ENCODE results near the gene MZF1. TPM values are rescaled to one million over a fixed set of nuclear protein-coding genes. Genes with fewer than 3 reads are reported as not detected.

MZF1 gene
- total and polyA plus RNA-seq, 3 donors from 2014 or later = 23.9 to 56.1 (median 55.8) TPM

DNA sequence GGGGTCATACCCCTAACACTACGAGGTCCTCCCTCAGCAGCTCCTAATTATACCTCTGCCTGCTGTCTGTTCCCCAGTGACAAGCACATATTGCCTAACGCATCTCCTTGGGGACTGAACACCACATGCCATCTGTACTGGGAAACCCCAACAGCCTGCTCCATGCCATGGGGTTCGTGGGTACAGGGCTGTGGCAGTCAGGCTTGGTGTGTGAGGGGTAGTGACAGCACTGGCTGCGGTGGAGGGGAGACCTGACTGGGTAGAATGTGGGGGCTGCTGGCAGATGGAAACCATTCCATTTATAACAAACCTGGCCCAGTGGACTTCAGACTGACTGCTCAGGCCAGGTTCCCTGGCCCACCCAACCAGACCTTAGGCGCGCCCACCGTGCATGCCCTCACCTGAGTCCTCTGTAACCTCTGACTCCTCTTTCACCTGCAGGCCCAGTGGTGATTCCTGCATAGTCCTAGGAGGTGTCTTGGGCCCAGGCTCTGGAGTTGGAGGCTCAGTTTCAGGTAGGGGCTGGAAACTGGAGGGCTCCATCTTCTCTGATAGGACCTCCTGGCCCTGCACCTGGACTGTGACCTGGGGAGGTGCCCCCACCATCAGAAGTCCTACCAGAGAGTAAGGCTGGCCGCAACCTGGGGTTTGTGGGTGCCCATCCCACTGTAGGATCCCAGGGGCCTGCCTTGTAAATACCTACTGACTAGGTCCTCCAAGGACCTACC is 3.0 kb downstream of the MZF1 start:
- Histone ChIP-seq H3K4me3 (no peak overlapping the region), H3K9me3 (no peaks in the 10 kb centered on the region), H3K36me3 (ENCODE audit: low read depth, missing control alignments) (no peaks in the 10 kb centered on the region), H3K27ac (no peak overlapping the region), H3K4me1 (peaks cover 7% of the 10 kb centered on the region), H3K27me3 (no peaks in the 10 kb centered on the region)
- no peak for TF ChIP-seq POLR2A (IDR thresholded peaks at IDR 0.05)
- TF ChIP-seq, protein P1, sequence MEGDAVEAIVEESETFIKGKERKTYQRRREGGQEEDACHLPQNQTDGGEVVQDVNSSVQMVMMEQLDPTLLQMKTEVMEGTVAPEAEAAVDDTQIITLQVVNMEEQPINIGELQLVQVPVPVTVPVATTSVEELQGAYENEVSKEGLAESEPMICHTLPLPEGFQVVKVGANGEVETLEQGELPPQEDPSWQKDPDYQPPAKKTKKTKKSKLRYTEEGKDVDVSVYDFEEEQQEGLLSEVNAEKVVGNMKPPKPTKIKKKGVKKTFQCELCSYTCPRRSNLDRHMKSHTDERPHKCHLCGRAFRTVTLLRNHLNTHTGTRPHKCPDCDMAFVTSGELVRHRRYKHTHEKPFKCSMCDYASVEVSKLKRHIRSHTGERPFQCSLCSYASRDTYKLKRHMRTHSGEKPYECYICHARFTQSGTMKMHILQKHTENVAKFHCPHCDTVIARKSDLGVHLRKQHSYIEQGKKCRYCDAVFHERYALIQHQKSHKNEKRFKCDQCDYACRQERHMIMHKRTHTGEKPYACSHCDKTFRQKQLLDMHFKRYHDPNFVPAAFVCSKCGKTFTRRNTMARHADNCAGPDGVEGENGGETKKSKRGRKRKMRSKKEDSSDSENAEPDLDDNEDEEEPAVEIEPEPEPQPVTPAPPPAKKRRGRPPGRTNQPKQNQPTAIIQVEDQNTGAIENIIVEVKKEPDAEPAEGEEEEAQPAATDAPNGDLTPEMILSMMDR (IDR thresholded peaks at IDR 0.05) = no peak
- 80 to 94% methylated on average over 3 to 8 of the region's 8 CpGs for WGBS, 2 donors
- DNase-seq = no peak
- intact Hi-C loops (cut with DNase I; ENCODE audit: low total_unique reads) = no loop called here

DNA sequence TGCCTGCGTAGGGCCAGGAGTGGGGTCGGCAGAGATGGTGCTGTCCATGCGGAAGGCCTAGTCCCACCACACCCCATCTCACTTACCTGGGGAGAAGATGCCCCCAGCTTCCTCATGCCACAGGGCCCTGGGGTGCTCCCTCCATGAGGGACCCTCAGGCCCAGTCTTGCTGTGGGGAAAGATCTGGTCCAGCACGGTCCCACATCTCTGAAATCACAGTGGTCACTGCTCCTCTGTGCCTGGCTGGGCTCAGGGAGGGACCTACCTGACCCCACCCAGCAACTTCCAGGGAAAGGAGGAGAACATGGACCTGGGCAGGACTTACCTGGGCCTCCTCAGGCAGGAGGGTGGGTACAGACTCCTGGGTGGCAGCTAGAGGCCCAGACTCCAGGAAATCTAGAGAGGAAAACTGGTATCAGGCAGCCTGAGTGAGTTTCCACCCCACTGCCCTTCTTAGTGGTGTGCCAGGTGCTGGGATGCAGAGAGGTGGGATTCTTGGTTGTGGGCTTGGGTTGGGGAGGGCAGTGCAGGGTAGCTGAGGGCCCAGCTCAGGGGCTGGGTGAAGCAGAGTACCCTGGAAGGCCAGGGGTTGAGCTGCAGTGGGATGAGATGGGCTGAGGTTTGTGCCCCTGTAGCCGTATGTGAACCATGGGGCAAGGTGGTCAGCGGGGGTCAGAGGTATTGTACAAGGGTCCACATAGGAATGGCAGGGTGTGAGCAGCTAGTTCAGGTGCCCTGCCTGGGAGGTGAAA is 3.8 kb downstream of the MZF1 start:
- no peaks in the 10 kb centered on the region for H3K36me3 ChIP-seq (ENCODE audit: low read depth, missing control alignments)
- no peak overlapping the region for H3K27ac ChIP-seq
- H3K4me3 ChIP-seq = no peak overlapping the region
- intact Hi-C loops (cut with DNase I; ENCODE audit: low total_unique reads) = no loop called here
- no peaks in the 10 kb centered on the region for H3K27me3 ChIP-seq
- no peaks in the 10 kb centered on the region for H3K9me3 ChIP-seq
- peaks cover 7% of the 10 kb centered on the region for H3K4me1 ChIP-seq
- TF ChIP-seq, protein P1 (IDR thresholded peaks at IDR 0.05) = no peak
- TF ChIP-seq POLR2A (IDR thresholded peaks at IDR 0.05) = no peak
- no peak for DNase-seq
- WGBS, 2 donors = 90 to 91% methylated on average over 6 of the region's 6 CpGs

DNA sequence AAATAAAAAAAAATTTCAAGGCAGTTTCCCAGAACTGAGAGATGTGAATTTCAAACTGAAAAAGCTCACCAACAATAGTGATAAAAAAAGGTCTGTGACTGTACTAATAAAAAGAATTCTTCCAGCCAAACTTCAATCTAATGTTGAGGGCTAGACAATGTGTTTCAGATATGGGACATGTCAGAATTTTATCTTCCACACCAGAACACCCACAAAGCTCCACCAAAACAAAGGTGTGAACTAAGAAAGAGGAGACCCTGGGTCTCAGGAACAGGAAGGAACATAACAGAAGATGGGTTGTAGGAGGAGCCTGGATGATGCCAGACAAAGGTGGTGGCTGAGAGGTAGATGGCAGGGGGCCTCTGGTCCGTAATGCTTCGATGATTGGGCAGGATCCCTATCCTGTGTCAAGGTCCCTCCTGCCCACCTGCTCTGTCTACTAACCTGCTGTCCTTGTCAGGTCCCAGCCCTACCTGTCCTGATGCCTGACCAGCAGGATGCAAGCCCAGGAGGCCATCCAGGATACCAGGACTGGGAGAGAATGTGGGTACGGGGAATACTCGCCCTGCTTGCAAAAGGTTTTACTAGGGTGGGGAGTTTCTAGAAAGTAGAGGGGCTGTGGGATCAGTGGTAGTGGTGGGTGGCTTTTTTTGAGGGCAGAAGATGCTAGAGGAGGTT is 4.5 kb downstream of the MZF1 start:
- H3K4me3 ChIP-seq = no peak overlapping the region
- DNase-seq = no peak
- no peak for TF ChIP-seq POLR2A (IDR thresholded peaks at IDR 0.05)
- TF ChIP-seq, protein P1 (IDR thresholded peaks at IDR 0.05) = no peak
- no peaks in the 10 kb centered on the region for H3K36me3 ChIP-seq (ENCODE audit: low read depth, missing control alignments)
- WGBS, 2 donors = 87 to 88% methylated on average over 4 of the region's 4 CpGs
- H3K4me1 ChIP-seq = peaks cover 9% of the 10 kb centered on the region
- H3K27ac ChIP-seq = no peak overlapping the region
- intact Hi-C loops (cut with DNase I; ENCODE audit: low total_unique reads) = no loop called here
- no peaks in the 10 kb centered on the region for H3K27me3 ChIP-seq
- no peaks in the 10 kb centered on the region for H3K9me3 ChIP-seq

DNA sequence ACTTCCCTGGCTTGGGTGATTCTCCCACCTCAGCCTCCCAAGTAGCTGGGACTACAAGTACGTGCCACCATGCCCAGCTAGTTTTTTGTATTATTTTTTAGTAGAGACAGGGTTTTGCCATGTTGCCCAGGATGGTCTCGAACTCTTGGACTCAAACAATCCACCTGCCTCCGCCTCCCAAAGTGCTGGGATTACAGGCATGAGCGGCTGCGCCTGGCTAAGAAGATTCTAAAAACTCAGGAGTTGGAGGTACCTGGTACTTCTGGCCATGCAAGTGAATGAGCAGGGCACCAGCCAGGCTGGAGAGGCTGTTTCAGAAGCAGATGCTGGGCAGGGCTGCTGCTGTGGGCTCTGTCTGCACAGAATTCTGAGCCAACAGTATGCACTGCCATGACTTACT is 6.1 kb downstream of the MZF1 start:
- Histone ChIP-seq H3K4me1 (peaks cover 19% of the 10 kb centered on the region), H3K36me3 (ENCODE audit: low read depth, missing control alignments) (no peaks in the 10 kb centered on the region), H3K27ac (no peak overlapping the region), H3K4me3 (no peak overlapping the region), H3K27me3 (no peaks in the 10 kb centered on the region), H3K9me3 (no peaks in the 10 kb centered on the region)
- TF ChIP-seq, protein P1 (IDR thresholded peaks at IDR 0.05) = no peak
- TF ChIP-seq POLR2A (IDR thresholded peaks at IDR 0.05) = no peak
- DNase-seq = no peak
- WGBS, 2 donors = 95 to 98% methylated on average over 5 of the region's 5 CpGs
- intact Hi-C loops (cut with DNase I; ENCODE audit: low total_unique reads) = no loop called here
